ENCODE measurements around the gene GCHFR. TPM values are rescaled to one million over a fixed set of nuclear protein-coding genes. Genes with fewer than 3 reads are reported as not detected.
A peak's percentile ranks its signal among the peaks of the same experiment; 100 is the strongest.

GCHFR gene
- total RNA-seq, 1 experiment from 2014 or later = 9.9 TPM

DNA sequence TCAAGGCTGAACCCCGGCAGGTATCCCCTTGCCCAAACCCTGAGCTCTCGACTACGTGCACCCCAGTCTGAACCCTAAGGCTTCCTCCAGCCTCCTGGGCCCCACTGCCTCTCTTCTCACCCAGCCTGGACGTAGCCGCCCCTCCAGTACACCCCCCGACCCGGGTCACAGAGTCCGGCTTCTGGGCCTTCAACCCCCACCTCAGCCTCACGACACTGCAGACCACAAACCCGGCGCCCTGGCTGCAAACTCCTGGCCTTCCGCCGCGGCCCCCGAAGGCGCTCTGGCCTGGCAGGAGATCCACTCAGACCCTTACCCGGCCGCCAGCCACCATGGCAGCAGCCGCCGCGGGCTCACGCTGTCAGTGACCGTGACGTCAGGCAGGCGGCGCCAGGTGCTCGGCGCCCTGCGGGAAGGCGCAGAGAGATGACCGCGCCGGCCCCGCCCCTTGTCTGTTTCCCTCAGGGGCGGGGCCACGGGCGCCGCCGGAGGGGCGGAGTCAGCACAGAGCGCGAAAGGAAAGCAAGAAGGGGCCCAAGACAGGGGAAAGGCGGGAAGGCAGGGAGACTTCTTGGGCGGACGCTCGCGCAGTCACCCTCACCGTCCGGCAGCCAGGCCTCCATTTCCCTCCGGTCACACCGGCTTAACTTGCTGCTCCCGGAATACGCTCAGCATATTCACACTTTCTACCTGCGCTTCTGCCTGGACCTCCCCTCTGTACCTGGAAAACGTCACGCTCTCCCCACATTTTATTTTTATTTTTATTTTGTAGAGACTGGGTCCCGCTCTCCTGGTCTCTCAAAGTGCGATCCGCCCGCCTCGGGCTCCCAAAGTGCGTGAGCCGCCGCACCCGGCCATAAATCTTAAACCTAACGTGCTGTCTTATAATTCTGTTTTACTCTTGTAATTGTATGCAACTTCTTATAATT is 8.7 kb upstream of the GCHFR start, which contains the start of gene RMDN3:
Gene RMDN3, minus strand, starts transcription at position 372 of the 929 bp plus-strand sequence. CDS start 471 bp downstream, outside the sequence.
- DNase-seq (ENCODE audit: low read depth) = peak; percentile 95

DNA sequence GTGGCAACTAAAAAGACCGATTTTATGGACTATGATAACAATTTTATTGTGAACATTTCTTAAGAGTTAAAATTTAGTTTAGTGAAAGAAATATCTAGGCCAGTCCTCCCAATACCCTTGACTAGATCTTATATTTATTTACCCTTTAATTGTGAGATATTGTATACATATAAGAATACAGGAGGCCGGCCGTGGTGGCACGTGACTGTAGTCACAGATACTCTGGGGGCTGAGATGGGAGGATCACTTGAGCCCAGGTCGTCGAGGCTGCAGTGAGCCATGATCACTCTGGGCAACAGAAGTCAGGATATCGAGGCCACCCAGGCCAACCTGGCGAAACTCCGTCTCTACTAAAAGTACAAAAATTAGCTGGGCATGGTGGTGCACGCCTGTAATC is 8.1 kb upstream of the GCHFR start:
- DNase-seq (ENCODE audit: low read depth) = no peak

DNA sequence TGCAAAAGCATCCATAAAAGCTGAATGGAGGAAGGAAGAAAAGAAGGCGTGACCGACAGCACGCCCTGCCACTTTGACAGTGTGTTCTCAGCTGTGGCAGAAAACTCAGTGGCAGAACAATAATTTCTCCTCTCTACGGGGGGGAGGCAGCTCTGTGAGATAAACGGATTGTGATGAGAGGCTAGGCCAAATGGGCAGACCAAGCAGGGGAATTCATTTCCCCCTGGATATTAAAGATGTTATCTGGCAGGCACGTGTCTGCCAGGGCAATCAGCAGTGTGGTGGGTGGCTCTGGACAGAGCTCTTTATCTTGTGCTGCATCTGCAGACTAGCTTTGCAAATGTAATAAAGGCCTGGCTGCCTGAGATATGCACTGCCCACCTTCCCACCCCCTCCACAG is 6.9 kb upstream of the GCHFR start:
- DNase-seq (ENCODE audit: low read depth) = no peak

DNA sequence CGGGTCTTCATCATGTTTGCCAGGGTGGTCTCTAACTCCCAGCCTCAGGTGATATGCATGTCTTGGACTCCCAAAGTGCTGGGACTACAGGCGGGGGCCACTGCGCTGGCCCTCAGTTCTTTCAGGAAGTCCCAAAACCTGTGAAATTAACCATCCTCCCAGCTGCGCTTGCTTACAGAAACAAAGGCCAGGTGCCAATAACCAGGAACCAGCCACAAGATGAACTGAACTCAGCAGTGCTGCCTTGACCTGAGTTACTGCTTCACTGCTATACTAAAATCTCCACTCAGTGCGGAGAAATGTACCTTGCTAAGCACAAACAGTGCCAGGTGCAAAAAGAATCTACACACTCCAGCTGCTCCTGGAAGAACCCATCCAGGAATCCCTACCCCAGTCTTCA is 3.9 kb upstream of the GCHFR start:
- DNase-seq (ENCODE audit: low read depth) = no peak

DNA sequence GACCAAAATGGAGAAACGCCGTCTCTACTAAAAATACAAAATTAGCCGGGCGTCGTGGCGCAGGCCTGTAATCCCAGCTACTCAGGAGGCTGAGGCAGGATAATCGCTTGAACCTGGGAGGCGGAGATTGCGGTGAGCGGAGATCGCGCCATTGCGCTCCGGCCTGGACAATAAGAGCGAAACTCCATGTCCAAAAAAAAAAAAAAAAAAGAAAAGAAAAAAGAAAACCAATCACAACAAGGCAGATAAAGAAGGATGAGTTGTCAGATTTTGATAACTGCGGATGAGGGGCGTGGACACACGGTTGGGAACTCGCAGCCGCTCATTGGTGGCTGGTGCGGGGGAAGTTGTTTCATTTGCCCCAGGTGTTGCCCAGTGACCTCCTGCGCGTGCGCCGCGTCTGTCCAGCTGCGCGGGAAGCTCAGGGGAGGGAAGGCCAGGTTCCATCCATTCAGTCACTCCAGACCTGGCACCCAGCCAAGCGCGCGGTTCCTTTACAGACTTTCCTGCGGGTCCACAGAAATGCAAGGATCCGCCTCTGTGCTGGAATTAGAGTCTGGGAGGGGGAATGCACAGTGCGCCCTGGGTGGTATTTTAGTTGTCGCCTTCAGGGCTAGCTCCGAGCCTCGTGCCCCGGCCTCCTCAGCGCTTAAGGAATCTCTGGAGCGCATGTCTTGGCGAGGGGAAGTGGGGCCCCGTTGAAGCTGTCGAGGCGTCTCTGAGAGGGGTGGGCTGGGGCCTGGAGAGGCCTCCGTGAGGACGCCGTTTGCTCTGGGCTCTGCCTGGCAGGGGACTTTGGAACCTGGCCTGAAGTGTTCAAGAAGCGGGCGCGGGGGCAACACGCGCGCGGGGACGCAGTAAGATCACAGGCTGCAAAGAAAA is 708 bp upstream of the GCHFR start:
- peak; percentile 73 for DNase-seq (ENCODE audit: low read depth)

DNA sequence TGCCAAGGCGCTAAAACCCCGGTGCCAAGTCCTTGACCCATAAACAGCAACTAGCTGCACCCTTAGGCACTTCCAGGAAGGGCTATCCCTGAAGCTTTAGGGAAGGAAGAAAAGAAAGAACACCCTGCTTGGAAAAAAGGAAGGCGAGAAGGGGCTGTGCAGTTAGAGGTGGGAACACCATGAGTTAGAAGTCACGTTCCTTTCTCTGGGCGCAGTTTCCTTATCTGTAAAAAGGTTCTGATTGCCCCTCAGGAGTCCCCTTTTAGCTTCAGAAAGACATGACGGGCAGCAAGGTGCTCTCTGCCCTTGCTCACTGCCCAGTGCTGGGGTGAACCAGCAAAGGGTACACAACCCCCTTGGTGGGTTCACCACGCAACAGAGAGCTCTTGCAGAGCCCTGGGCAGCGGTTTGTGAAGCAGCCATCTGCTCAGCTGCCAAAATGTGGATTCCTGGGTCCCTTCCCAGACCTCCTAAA is 798 bp downstream of the GCHFR start:
- no peak for DNase-seq (ENCODE audit: low read depth)

DNA sequence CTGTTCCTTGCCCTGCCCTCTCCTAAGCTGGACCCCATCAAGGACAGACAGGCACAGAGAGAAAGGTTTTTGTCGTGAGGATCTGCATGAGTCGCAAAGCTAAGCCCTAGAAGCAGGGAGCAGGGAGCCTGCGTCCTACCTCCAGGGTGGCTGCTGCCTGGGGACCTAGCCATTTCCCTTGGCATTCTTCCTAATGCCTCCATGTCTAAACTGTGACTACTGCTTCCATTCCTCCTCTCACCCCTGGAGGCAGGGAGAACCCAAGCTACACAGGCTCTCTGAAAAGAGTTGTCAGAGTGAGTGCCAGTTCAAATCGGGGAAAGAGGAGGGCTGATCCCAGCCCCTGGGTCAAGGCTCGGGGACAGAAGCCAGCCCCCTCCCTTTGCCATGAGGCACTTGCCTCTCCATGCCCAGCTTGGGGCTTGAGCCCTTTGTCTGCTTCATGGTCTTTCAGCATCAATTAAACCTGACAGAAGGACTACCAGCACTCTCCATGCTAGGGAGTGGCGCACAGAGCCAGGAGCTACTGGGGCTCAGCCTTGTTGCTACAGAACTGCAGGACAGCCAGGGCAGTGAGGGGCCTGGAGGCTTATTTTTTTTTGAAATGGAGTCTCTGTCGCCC is 2.4 kb downstream of the GCHFR start:
- peak; percentile 36 for DNase-seq (ENCODE audit: low read depth)

DNA sequence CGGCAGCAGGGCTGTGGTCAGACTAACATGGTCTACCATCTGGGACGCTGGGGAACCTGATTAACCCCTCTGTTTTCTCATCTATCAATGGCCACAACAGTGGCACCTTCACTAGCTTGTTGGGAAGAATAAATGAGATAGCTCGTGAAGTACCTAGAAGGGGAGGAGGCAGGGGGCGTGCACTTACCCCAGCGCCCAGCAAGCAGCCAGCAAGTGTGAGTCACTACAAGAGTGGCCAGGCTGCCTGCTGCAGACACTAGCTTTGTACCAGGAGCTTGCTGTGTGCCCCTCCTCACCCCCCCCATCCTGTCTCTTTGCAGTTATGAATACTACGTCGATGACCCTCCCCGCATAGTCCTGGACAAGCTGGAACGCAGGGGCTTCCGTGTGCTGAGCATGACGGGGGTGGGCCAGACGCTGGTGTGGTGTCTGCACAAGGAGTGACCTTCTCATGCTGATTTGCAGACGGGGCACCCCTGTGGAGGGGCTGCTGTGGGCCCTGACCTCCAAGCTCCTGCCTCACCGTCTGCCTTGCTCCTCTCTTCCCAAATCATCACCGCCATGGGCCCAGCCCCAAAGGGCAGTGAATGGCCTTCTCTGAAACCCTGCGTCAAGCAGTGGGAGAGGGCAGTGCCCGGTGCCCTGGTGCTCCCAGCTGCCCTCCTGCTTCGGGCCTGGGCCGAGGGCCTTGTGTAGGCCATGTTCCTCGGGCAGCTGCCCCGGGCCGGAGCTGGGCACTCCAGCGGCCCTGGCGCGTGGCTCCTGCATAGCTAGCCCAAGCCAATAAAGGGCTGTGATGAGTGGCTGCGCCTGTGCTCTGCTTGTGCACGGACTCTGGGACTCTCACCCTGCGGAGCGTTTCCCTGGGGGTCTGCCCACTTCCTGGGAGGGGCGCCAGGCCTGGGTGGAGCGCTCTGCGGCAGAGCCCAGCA is 3.3 kb downstream of the GCHFR start:
- DNase-seq (ENCODE audit: low read depth) = peak; percentile 81

DNA sequence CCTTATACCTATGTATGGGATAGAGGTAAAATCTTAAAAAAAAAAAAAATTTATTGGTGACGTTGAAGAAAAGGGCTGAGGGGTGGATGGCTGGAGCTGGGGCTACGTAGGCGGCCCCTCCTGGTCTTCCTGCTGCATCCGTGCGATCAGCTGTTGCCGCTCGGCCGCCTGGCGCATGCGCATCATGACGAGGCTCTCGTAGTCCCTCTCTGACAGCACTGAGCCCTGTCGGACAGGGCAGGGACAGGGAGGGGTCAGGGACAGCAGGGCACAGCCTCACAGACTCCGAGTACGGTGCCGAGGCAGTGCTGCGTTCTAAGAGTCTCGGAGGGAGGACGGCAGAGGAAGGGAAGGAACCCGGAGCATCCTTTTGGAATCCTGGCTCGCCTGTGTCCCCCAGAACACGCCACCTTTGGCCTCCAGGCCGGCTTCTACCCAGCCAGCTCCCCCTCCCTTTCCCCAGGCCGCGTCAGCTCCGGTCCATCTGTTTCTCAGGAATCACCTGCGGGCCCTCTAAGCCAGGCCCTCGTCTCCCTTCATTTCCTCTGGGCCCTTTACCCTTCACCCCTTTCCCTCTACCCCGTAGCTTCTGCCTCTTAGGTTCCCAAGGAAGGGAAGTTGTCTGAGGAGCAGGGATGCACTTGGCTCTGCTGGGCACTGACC is 4.1 kb downstream of the GCHFR start:
- DNase-seq (ENCODE audit: low read depth) = no peak

DNA sequence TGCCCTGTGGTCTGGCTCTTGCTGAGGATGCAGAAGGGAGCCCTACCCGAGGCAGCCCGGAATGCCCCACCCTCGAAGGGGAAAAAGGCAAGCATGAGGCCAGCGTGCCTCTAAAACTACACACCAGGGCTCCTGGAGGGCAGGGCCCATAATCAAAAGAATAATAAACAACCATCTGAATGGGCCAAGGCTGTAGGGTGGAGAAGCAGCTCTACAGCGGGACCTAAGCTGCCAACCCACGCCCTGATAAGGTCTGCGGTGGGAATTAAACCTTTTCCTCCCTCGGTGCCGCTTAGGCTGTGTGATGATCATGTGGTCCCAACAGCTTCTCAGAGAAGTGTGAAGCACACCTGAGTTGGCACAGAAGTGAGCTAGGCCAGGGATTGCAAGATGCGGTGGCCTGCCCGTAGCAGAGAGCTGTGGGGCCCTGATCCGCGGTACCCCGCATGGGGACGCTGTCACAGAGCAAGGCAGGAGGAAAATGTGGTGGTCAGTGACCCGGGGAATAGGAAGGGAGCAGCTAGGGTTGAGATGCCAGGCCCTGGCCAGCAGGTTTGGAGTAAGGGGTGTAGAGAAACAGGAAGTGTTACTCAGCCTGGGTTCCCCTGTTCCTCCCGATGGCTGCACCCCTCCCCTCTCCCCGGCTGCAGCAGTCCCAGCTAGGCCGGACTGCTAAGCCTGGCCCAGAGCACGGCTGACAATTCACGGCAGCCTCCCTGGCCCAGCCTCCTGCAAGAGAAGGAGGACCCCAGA is 4.8 kb downstream of the GCHFR start:
- DNase-seq (ENCODE audit: low read depth) = peak; percentile 79

DNA sequence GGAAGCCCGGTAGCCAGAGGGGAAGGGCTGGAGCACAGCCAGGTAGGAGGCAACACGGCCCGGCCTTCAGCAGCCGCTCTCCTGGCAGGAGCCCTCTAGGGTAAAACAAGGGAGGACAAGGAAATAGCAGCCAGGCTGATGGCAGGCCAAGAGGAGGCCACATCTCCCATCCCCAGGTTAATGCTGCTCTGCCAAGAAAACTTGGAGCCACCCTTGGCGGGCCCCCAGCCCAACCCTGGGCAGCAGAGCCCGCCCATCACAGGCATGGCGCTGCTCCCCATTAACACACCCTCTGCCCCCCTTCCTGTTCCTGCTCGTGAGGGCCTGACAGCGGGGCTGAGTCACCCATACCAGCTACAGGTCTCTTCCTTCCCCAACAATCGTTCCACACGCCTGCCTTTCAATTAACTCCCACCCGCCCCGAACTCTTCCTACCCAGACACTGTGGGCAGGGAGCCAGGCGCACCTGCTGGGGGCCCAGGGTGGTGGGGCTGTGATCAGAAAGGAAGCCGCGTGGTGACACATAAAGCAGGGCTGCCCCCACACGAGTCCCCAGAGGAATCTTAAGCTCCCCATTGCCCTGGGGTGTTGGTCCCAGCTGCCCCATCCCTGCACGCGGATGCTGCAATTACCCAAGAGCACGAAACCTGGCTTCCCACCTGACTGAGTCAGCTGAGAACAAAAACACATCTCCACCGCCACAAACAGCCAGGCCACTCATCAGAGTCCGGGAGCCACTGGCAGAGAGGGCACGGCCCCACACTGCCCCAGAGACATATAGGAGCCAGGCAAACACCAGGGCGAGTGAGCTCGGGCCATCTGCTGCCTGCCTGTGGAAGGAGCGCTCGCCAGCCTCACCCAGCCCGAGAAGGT is 5.6 kb downstream of the GCHFR start, which contains the start of gene C15orf62:
Gene C15orf62, plus strand, starts transcription at position 707 of the 873 bp plus-strand sequence. CDS start 516 bp downstream, outside the sequence.
- peak; percentile 92 for DNase-seq (ENCODE audit: low read depth)

DNA sequence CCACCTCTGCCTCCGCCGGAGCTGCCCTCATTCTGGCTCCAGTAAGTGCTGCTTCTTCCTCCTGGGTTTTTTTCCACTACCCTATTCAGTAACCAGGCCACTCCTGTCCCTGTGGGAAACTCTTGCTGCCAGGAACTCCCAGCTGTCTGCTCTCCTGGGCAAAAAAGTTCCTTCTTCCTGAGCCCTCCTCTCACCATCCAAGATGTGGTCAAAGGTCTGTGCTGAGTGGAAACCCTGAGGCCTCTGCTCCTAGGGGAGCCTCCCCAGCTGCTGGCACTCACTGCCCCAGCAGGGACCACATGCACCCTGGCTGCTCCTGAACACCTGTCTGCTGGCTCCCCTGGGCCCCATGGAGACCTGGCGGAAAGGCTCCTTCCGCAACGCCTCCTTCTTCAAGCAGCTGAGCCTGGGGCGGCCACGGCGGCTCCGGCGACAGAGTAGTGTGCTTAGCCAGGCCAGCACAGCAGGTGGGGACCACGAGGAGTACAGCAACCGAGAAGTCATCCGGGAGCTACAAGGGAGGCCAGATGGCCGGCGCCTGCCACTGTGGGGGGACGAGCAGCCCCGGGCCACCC is 6.4 kb downstream of the GCHFR start:
- peak; percentile 22 for DNase-seq (ENCODE audit: low read depth)

DNA sequence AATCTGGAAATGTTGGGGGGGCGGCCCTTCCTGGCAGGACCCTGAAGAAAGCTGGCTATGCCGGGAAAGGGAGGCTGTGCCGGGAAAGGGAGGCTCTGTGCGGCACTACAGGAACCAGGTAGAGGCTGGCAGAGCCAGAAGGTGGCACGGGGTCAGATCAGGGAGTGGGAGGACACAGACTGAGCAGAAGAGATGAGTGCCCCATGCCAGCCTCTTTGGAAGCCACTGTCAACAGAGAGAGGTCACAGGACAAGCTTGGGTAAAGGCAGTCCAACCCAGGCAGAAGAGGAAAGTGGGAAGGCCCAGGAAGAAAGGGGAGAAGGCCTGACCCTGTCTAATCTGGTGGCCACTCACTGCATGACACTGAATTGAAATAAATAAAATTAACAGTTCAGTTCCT is 7.4 kb downstream of the GCHFR start:
- DNase-seq (ENCODE audit: low read depth) = no peak

DNA sequence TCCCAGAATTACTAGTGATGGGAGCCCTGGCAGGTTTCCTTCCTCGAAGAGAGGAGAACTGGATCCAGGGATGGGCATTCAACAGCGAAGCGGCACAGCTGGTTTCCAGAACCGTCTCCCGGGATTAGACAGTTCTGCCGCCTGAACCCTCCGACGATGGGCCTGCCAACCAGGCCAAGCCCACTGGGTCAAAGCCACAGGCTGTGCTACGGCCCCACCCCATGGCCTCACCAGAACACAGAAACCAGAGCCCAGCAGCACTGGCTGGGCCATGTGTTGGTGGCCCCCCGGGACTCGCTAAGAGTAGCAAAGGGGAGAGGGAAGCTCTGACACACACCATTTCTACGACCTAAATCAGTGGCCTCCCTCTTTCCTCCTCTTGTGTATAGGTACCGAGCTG is 8.1 kb downstream of the GCHFR start:
- DNase-seq (ENCODE audit: low read depth) = no peak

DNA sequence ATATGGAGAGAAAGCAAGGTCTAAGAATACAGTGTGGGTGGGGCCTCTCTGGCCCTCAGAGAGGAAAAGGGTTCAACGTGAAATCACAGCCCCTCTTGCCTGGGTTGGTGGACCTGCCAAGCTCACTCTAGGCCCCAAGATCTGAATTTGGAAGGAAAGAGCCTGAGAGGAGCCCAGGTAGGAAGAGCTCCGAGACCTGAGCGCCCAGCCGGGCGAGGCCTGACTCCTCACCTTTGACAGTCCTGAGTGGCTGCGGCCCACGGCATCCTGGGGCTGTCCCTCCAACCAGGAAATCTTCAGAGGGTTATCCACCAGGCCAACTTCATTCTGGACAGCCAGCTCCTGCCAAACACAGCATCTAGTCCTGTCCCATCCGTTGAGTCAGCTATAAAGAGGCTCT is 9.6 kb downstream of the GCHFR start:
- DNase-seq (ENCODE audit: low read depth) = no peak

DNA sequence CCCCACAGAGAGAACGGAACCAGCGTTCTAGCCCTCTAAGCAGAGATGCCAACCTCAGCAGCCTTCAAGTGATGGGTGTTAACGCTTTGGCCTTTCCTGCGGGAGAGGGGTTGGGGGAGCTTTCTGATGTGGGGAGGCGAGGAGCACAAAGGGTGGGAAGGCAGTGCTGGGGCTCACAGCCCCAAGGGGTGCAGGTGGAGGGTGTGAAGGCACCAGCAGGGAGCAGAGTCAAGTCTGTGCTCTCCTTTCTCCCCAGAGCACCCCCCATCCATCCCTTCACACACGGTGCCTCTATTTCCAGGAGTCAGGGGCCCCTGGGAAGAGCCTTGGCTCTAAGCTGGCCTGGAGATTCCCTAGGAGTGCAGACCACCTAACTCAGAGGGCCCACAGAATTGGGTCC is 10.0 kb downstream of the GCHFR start:
- DNase-seq (ENCODE audit: low read depth) = no peak

DNA sequence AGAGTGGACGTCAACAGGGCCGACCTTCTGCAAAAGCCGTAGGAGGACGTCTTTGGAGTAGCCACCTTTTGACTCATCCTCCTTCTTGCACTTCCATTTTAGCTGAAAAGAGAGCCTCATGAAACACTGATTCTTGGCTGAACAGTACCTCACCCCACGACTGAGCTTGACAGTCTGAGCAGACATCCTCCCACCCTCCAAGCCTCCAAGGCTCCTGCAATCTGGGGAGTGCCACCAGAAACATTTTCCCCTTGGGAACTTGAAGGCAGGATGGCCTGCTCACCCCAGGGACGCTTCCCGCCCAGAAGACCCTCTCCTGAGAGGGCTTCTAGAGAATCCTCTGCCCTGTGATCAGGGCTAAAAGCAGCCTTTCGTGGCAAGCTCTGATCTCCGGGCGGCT is 11.1 kb downstream of the GCHFR start:
- no peak for DNase-seq (ENCODE audit: low read depth)
